Adrenal gland (tissue), 5 donors: ENCODE data around the gene CCNT1.
"Not testable (repeated sequence)": the region's sequence is repeated elsewhere in the genome, so short reads cannot be mapped to it uniquely, and the experiment has no call there.

Experiments
- CTCF ChIP-seq, 6 experiments: fragments of 450-650 bp in 4 of 6; fragments of 200-600 bp in 2 of 6; sonication (generic) in 1 of 6; IDR thresholded peaks; 1 replicate in 5 of 6; 2 replicates in 1 of 6; pipeline versions ENCODE4 v1.5.1 to v1.8.0; 2016 to 2021; ENCODE audit warnings: antibody characterized with exemption in 6 of 6, mild to moderate bottlenecking in 2 of 6, moderate library complexity in 1 of 6
- POLR2A ChIP-seq, 2 donors: fragments of 450-650 bp; IDR thresholded peaks; one replicate each; pipeline ENCODE4 v1.6.1; 2017; ENCODE audit warnings: antibody characterized with exemption in 2 of 2, mild to moderate bottlenecking in 2 of 2, moderate library complexity in 1 of 2
- donor health status: DM: no; HTN: no; CAD: no.

GRCh38 chr12:48719002-48719401 lies 2.5 kb upstream of the CCNT1 start:
- not testable (repeated sequence) for TF ChIP-seq CTCF, POLR2A (IDR thresholded peaks at IDR 0.05)
